Stimulated activated CD4-positive, alpha-beta T cell treated with anti-CD3 and anti-CD28 coated beads, TNF-alpha, amount 100 ng/mL, for 1 hour (primary cell): ENCODE results near the gene AGMO.

Source experiments
- DNase-seq, 3 donors: peaks; one replicate each; pipeline ENCODE4 v3.0.0-alpha.2; 2020; ENCODE audit warnings: low read depth in 3 of 3, low spot score in 1 of 3

Gene AGMO

GRCh38 chr7:15245831-15246230 is 316.0 kb downstream of the AGMO start:
- DNase-seq, result no peak

- DNase-seq, result no peak
Measured at GRCh38 chr7:15239801-15240200, 322.0 kb downstream of the AGMO start.

- DNase-seq, result no peak
Measured at GRCh38 chr7:15236952-15237351, 324.9 kb downstream of the AGMO start.

GRCh38 chr7:15234431-15234830 is 327.4 kb downstream of the AGMO start:
- no peak for DNase-seq

- no peak for DNase-seq
Measured at GRCh38 chr7:15228831-15229230, 333.0 kb downstream of the AGMO start.

GRCh38 chr7:15225981-15226380 is 335.8 kb downstream of the AGMO start:
- no peak for DNase-seq

GRCh38 chr7:15219758-15220157 is 342.1 kb downstream of the AGMO start:
- DNase-seq, result no peak

- no peak for DNase-seq
Measured at GRCh38 chr7:15218261-15218660, 343.6 kb downstream of the AGMO start.

GRCh38 chr7:15215616-15216015 is 346.2 kb downstream of the AGMO start:
- DNase-seq, result no peak

GRCh38 chr7:15214976-15215375 is 346.8 kb downstream of the AGMO start:
- DNase-seq, result no peak

GRCh38 chr7:15213093-15213492 is 348.7 kb downstream of the AGMO start:
- DNase-seq, result no peak

- DNase-seq, result no peak
Measured at GRCh38 chr7:15209429-15209828, 352.4 kb downstream of the AGMO start.

- DNase-seq, result no peak
Measured at GRCh38 chr7:15204421-15204820, 357.4 kb downstream of the AGMO start.

GRCh38 chr7:15199482-15199881 is 362.3 kb downstream of the AGMO start:
- no peak for DNase-seq

- no peak for DNase-seq
Measured at GRCh38 chr7:15197042-15197977, 364.5 kb downstream of the AGMO start.

GRCh38 chr7:15178065-15178464 is 383.8 kb downstream of the AGMO start:
- no peak for DNase-seq

GRCh38 chr7:15176089-15176488 is 385.7 kb downstream of the AGMO start:
- DNase-seq, result no peak

- no peak for DNase-seq
Measured at GRCh38 chr7:15175152-15175551, 386.7 kb downstream of the AGMO start.

- DNase-seq, result no peak
Measured at GRCh38 chr7:15174485-15174884, 387.3 kb downstream of the AGMO start.

- DNase-seq, result no peak
Measured at GRCh38 chr7:15168489-15168888, 393.3 kb downstream of the AGMO start.

- DNase-seq, result no peak
Measured at GRCh38 chr7:15167912-15168311, 393.9 kb downstream of the AGMO start.

GRCh38 chr7:15166620-15167019 is 395.2 kb downstream of the AGMO start:
- no peak for DNase-seq

GRCh38 chr7:15159261-15159660 is 402.6 kb downstream of the AGMO start:
- DNase-seq, result no peak
